Ramos (cell line): Measurements from ENCODE around the gene TMEM254.
"Not testable (repeated sequence)": the region's sequence is repeated elsewhere in the genome, so short reads cannot be mapped to it uniquely, and the experiment has no call there.

Experiments
- in situ Hi-C: fragments of 300-500 bp; cut with MboI; formaldehyde crosslinking; loops from one replicate; pipeline ENCODE4 v1.14.3; 2022; ENCODE audit warnings: low sequenced_read_pairs; ENCODE audit not compliant: unreplicated experiment

The TMEM254 gene

DNA sequence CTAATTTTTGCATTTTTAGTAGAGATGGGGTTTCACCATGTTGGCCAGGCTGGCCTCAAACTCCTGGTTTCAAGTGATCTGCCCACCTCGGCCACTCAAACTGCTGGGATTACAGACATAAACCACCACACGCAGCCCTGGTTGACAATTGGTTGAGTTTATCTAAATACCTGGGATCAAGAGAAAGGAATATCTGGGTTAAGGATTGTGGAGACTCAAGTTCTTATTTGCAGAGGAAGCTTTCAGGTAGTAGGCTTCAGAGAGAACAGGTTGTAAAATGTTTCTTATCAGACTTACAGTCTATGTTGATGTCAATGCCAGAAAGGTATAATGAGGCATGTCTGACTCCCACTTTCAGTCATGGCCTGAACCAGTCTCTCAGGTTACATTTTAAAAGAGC is 5.9 kb upstream of the TMEM254 start:
- in situ Hi-C loops: no loop called here

- in situ Hi-C loops: no loop called here
Measured at GRCh38 chr10:80075781-80076180, 2.7 kb upstream of the TMEM254 start.

GRCh38 chr10:80077869-80078447 is 507 bp upstream of the TMEM254 start:
- in situ Hi-C loops: no loop called here

- in situ Hi-C loops: no loop called here
Measured at GRCh38 chr10:80079312-80079719, 851 bp downstream of the TMEM254 start.

- in situ Hi-C loops: no loop called here
Measured at GRCh38 chr10:80081026-80081425, 2.6 kb downstream of the TMEM254 start.

DNA sequence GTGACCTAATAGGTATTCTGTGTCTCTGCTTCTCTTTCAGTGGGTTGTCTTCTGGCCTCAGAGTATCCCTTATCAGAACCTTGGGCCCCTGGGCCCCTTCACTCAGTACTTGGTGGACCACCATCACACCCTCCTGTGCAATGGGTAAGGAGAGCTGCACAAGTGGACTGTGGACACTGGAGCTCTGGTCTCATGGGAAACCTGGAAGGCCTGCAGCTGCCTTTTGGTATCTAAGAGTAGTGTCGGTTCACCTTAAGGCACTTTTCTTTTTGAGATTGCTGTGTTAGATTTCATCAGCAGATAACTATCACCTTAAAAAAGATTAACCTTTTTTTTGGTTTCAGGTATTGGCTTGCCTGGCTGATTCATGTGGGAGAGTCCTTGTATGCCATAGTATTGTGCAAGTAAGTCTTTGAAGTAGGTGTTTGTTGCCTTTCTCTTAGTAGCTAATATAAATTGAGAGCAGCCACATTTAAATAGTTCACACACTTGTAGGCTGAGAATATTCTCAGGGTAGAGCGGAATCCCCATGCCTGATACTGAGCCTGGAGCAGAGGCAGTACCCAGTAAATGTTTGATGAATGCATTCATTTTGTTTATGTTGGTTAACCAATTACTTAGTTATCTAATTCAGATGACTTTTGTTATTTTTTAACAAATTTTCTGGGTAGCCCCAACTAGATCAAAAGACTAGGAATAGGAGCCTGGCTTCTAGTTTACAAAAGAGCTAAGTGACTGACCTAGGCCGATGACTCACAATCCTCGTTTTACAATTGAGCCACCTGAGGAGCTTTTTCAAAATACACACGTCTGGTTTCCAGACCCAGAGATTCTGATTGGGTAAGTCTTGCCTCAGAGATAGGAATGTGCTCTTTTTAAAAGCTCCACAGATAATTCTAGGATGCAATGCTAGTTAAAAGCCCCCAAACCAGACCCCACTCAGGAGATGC is 3.6 kb downstream of the TMEM254 start:
- in situ Hi-C loops: no loop called here

- in situ Hi-C loops: no loop called here
Measured at GRCh38 chr10:80090121-80090520, 11.7 kb downstream of the TMEM254 start.

GRCh38 chr10:80094231-80094630 is 15.8 kb downstream of the TMEM254 start:
- in situ Hi-C loops: no loop called here

DNA sequence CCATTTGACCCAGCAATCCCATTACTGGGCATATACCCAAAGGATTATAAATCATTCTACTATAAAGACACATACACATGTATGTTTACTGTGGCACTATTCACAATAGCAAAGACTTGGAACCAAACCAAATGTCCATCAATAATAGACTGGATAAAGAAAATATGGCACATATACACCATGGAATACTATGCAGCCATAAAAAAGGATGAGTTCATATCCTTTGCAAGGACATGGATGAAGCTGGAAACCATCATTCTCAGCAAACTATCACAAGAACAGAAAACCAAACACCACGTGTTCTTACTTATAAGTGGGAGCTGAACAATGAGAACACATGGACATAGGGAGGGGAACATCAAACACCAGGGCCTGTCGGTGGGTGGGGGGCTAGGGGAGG is 19.8 kb downstream of the TMEM254 start:
- in situ Hi-C loops: not testable (repeated sequence)

DNA sequence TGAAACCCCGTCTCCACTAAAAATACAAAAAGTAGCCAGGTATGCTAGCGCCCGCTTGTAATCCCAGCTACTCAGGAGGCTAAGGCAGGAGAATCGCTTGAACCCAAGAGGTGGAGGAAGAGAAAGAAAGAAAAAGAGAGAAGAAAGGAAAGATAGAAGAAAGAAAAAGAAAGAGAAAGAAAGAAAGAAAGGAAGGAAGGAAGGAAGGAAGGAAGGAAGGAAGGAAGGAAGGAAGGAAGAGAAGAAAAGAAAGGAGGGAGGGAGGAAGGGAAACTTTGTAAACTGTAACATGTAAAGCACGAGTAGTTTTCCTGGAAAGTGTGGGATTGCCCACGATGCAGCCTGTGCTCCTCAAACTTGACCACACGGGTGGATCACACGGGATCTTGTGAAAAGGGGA is 20.8 kb downstream of the TMEM254 start:
- in situ Hi-C loops: not testable (repeated sequence)

- in situ Hi-C loops: no loop called here
Measured at GRCh38 chr10:80100116-80100515, 21.7 kb downstream of the TMEM254 start.

- in situ Hi-C loops: no loop called here
Measured at GRCh38 chr10:80100861-80101695, 22.6 kb downstream of the TMEM254 start.

DNA sequence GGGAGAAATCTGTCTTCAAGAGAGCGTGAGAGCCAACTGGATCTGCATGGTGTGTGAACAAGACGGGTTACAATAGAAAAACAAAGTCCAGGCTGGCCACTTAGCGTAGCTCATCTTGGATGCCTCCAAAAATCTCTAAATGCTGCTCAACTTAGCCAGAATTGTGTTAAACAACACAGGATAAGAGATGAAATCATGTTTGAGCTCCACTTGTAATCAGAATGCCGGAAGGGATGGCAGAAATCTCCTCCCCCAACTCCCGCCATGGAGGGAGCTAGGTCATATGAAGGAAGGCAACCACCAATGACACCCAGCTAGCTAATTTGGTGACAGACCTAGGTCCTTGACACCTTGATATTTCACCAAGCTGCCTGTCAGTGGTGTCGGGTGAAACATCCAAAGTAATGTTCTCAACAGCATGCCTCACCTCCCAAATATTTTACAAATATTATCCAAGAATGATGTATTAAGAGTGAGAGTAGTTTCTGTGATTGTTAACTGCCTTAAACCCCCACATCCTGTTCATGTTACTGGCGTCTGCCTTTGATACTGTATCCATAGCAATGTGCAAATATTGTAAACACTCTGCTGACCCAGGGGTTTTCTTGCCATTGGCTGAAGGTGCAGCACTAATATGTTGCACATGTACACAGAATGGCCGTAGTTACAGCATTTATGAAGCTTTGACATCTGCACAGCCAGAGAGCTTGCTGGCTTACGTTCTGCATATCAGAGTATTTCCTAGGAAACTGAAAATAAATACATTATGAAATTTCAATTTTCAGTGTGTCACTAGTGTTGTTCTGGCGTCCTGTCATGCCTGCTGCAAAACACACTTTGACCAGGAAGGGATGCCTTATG is 25.8 kb downstream of the TMEM254 start:
- in situ Hi-C loops: no loop called here

- in situ Hi-C loops: no loop called here
Measured at GRCh38 chr10:80108576-80109239, 30.2 kb downstream of the TMEM254 start.

DNA sequence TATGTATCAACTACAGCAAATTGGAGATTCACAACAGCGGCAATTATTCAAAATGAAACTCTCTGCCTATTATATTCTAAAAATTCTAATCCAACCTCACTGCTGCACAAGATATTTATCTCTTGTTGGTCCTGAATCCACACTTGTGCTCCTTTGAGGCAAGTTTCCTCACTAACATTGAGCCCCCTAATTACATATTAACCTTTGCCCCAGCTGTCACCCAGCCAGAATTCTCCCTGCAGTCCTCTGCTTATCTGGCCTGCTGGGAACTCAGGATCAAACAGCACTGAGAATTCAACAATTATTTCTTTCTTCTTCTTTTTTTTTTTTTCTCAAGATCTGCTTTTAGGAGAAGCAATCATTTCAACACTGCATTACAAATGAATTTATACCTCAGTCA is 32.5 kb downstream of the TMEM254 start:
- in situ Hi-C loops: no loop called here

DNA sequence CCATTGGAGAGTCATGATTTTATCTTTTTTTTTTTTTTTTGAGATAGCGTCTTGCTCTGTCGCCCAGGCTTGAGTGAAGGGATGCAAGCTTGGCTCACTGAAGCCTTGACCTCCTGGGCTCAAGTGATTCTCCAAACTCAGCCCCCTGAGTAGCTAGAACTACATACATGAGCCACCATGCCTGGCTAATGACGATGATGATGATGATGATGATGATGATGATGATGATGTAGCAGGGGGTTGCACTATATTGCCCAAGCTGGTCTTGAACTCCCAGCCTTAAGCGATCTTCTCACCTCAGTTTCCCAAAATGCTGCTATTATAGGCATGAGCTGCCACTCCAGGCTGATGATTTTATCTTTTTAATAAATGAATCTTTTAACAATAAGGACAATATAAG is 40.2 kb downstream of the TMEM254 start:
- in situ Hi-C loops: no loop called here

- in situ Hi-C loops: no loop called here
Measured at GRCh38 chr10:80122110-80122710, 43.7 kb downstream of the TMEM254 start.

GRCh38 chr10:80122746-80123145 is 44.3 kb downstream of the TMEM254 start:
- in situ Hi-C loops: no loop called here

GRCh38 chr10:80126876-80127275 is 48.4 kb downstream of the TMEM254 start:
- in situ Hi-C loops: no loop called here
